Measurements from ENCODE around the gene FARP1. TPM values are rescaled to one million over a fixed set of nuclear protein-coding genes. Genes with fewer than 3 reads are reported as not detected.

The FARP1 gene
- total RNA-seq, 4 donors from 2014 or later: 21.2 to 56.5 (median 35.1) TPM

DNA sequence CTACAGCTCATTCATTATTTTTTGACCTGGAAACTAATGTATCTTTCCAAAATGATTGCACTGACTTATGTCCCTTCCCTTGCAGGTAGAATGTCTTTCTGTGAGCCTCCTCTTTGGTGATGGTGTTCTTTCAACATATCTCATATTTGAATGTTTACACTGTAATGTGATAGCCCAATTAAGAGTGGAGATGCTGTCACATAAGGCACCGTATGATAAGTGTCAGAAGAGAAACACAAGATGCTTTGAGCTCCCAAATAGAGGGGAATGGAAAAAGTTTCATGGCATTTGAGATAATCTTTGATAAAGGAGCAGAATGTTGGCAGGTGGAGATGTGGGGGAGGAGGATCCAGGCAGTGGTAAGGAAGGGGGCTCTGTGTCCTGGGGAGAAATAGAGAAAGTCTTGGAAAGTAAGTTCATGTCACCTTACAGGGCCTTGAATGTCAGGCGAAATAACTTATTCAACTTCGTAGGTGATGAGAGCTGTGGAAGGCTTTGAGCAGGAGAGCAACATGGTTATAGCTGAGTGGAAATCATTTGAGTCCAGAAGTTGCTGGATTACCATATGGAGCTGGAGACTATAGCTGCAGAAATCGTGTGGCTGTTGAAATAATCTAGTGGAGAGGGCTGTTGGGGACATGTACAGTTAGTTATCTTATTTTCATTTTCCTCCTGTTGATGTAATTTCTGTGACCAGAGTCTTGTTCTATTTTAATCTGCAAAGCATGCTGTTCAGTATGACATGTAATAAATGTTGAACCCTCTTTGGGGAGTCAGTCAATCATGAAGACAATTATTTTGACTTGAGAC lies 44.5 kb downstream of the FARP1 start:
- H3K27me3 ChIP-seq: no peaks in the 10 kb centered on the region
- H3K9me3 ChIP-seq: no peaks in the 10 kb centered on the region
- no peak for TF ChIP-seq POLR2AphosphoS5 (IDR thresholded peaks at IDR 0.05)
- TF ChIP-seq CTCF (IDR thresholded peaks at IDR 0.05): no peak
- no peak for TF ChIP-seq POLR2A (IDR thresholded peaks at IDR 0.05; ENCODE audit: low read depth)
- no peak for TF ChIP-seq EP300 (IDR thresholded peaks at IDR 0.05)
- no peak for DNase-seq (ENCODE audit: extremely low spot score)
- no peaks in the 10 kb centered on the region for H3K36me3 ChIP-seq
- H3K27ac ChIP-seq (replicated peaks in 1 of 4): peak overlapping the region; percentile 5 to 55 (median 31)
- intact Hi-C loops (cut with DNase I): no loop called here
- WGBS: 62% methylated on average over 4 of the region's 4 CpGs
- peaks cover 8 to 46% (median 30%) of the 10 kb centered on the region in 4 donors for H3K4me1 ChIP-seq
- no peak overlapping the region for H3K4me3 ChIP-seq

- no peak overlapping the region for H3K4me3 ChIP-seq
- H3K27ac ChIP-seq (replicated peaks in 1 of 4): peak overlapping the region; percentile 5 to 55 (median 31)
Measured at GRCh38 chr13:98187965-98188261, 45.0 kb downstream of the FARP1 start.

DNA sequence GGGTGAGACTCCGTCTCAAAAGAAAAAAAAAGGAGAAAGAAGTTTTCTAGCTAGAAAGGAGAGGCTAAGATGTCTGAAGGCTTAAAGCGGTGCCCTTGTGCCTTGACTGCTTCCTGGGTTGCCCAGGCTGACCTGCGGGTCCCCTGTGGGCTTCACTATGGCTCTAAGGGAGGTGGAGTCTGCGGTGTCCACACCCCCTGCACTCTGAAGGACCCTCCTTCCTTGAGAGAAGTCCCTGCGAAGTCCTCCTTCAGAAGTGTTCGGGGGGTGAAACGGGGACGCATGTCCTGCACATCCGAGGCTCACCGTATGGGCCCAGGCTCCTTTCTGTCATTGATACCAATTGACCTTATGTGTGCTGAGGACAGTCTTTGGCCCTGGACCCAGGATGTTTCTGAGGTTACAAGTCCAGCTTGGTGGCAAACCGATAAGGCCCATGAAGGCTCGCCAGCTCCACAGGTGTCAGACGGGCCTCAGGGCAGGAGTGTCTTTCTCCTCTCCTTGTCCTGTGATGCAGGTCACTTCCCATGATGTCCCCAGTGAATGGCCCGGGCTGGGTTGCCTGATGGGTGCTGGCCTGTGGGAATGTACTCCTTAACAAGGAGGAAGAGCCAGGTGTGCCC lies 45.8 kb downstream of the FARP1 start:
- intact Hi-C loops (cut with DNase I): no loop called here
- DNase-seq (ENCODE audit: extremely low spot score): no peak
- Histone ChIP-seq H3K4me1 (peaks cover 4 to 43% (median 22%) of the 10 kb centered on the region in 4 donors), H3K27ac (replicated peaks in 1 of 4) (peak overlapping the region in 3 of 4 donors; percentile 5 to 55 (median 46)), H3K4me3 (no peak overlapping the region), H3K9me3 (no peaks in the 10 kb centered on the region), H3K27me3 (no peaks in the 10 kb centered on the region), H3K36me3 (no peaks in the 10 kb centered on the region)
- 91% methylated on average over 14 of the region's 14 CpGs for WGBS
- TF ChIP-seq EP300 (IDR thresholded peaks at IDR 0.05): no peak
- no peak for TF ChIP-seq POLR2A (IDR thresholded peaks at IDR 0.05; ENCODE audit: low read depth)
- TF ChIP-seq POLR2AphosphoS5 (IDR thresholded peaks at IDR 0.05): no peak
- no peak for TF ChIP-seq CTCF (IDR thresholded peaks at IDR 0.05)

More at GRCh38 chr13:98187965-98188261, 45.0 kb downstream of the FARP1 start:
- H3K9me3 ChIP-seq: no peaks in the 10 kb centered on the region
- WGBS: 75% methylated on average over 7 of the region's 7 CpGs
- H3K36me3 ChIP-seq: no peaks in the 10 kb centered on the region
- TF ChIP-seq EP300 (IDR thresholded peaks at IDR 0.05) (no peak), CTCF (IDR thresholded peaks at IDR 0.05) (no peak), POLR2AphosphoS5 (IDR thresholded peaks at IDR 0.05) (no peak), POLR2A (IDR thresholded peaks at IDR 0.05; ENCODE audit: low read depth) (no peak)
- H3K4me1 ChIP-seq: peaks cover 5 to 40% (median 25%) of the 10 kb centered on the region in 4 donors
- no peak for DNase-seq (ENCODE audit: extremely low spot score)
- intact Hi-C loops (cut with DNase I): no loop called here
- no peaks in the 10 kb centered on the region for H3K27me3 ChIP-seq

DNA sequence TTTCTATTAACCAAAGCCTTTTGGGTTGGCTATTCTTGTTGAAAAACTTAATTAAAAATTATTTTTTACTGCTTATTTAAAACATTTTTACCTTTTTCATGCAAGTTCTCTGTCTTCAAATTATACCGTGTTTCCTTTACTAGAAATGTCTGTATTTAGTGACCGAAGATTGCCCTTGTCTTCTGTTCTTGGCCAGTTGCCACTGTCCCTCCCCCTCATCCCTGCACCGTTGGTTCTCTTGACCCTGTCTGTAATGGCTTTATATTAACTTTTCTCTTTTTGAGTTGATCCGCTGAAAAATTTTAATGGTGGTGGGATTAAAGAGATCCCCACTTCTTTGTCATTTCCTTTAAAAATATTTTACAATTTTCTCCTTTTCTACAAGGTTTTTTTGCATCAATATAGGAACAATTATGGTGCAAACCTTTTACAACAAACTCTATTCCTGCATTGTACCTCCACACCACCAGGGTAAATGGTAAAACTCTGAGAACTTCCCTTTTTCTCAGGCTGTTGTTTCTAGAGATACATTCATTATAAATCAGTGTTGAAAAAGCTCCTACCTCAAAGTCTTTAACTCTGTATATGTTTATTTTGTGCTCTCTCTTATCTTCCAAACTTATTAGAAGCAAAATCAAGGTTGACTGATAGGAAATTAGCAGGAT lies 47.1 kb downstream of the FARP1 start:
- Histone ChIP-seq H3K27ac (replicated peaks in 1 of 4) (no peak overlapping the region), H3K36me3 (no peaks in the 10 kb centered on the region), H3K4me3 (no peak overlapping the region), H3K4me1 (peaks cover 4 to 44% (median 22%) of the 10 kb centered on the region in 4 donors), H3K9me3 (no peaks in the 10 kb centered on the region), H3K27me3 (no peaks in the 10 kb centered on the region)
- no peak for DNase-seq (ENCODE audit: extremely low spot score)
- intact Hi-C loops (cut with DNase I): no loop called here
- WGBS: 25% methylated on average over 4 of the region's 4 CpGs
- TF ChIP-seq CTCF (IDR thresholded peaks at IDR 0.05): no peak
- TF ChIP-seq POLR2AphosphoS5 (IDR thresholded peaks at IDR 0.05): no peak
- no peak for TF ChIP-seq EP300 (IDR thresholded peaks at IDR 0.05)
- TF ChIP-seq POLR2A (IDR thresholded peaks at IDR 0.05; ENCODE audit: low read depth): no peak

Measured in esophagus muscularis mucosa (tissue), 4 donors.